OCI-LY7 (cell line): ENCODE data around the gene SIPA1L3. TPM values are rescaled to one million over a fixed set of nuclear protein-coding genes. Genes with fewer than 3 reads are reported as not detected.

ENCODE experiments used
- BruUV-seq: library from RNA; stranded (reverse); fragments of 400-500 nt; replicated peaks from 2 replicates; lab custom pipeline; 2021; lab: Mats Ljungman, UMichigan
- CTCF ChIA-PET: fragments of 300-600 bp; sonication (Branson Sonifier 250); formaldehyde crosslinking; loops from one replicate; lab custom pipeline; 2022; ENCODE audit warnings: antibody characterized with exemption; ENCODE audit not compliant: unreplicated experiment; lab: Charles Lee
- POLR2A ChIA-PET: fragments of 300-600 bp; sonication (Branson Sonifier 250); formaldehyde crosslinking; loops from one replicate; lab custom pipeline; 2022; ENCODE audit warnings: antibody characterized with exemption; lab: Charles Lee
- DNase-seq: peaks from one replicate; pipeline ENCODE4 v3.0.0-alpha.2; 2015; ENCODE audit warnings: low spot score
- H2AFZ ChIP-seq: fragments of 200-600 bp; sonication (generic), shearing (Covaris generic); 2 replicates; pipeline ENCODE4 v1.6.1; 2014; ENCODE audit warnings: mild to moderate bottlenecking, antibody characterized with exemption, low read length, moderate library complexity
- H3K27ac ChIP-seq: fragments of 200-600 bp; sonication (generic); 2 replicates; pipeline ENCODE4 v1.5.1; 2014; ENCODE audit warnings: mixed run types, low read depth, mild to moderate bottlenecking, moderate library complexity, low read length, inconsistent platforms; ENCODE audit not compliant: poor library complexity, severe bottlenecking
- H3K36me3 ChIP-seq: fragments of 200-600 bp; sonication (generic); 2 replicates; pipeline ENCODE4 v1.6.1; 2014; ENCODE audit warnings: mild to moderate bottlenecking, antibody characterized with exemption, low read length, moderate library complexity, mixed read lengths; ENCODE audit not compliant: insufficient read depth
- H3K4me1 ChIP-seq: fragments of 200-600 bp; sonication (generic); 2 replicates; pipeline ENCODE4 v1.5.1; 2014; ENCODE audit warnings: mild to moderate bottlenecking, low read length; ENCODE audit not compliant: insufficient read depth, poor library complexity, severe bottlenecking
- H3K4me2 ChIP-seq: fragments of 200-600 bp; sonication (generic); 2 replicates; pipeline ENCODE4 v1.6.1; 2014; ENCODE audit warnings: mild to moderate bottlenecking, low read length
- H3K4me3 ChIP-seq: fragments of 200-600 bp; sonication (generic); 2 replicates; pipeline ENCODE4 v1.5.1; 2014; ENCODE audit warnings: mild to moderate bottlenecking, low read depth, low read length; ENCODE audit not compliant: poor library complexity, severe bottlenecking
- H3K79me2 ChIP-seq: fragments of 200-600 bp; sonication (generic); 2 replicates; pipeline ENCODE4 v1.6.1; 2016; ENCODE audit warnings: low read depth, mild to moderate bottlenecking, low read length, moderate library complexity, mixed read lengths; ENCODE audit not compliant: insufficient read depth
- H3K9me2 ChIP-seq: fragments of 200-600 bp; sonication (generic); 2 replicates; pipeline ENCODE4 v1.6.1; 2016; ENCODE audit warnings: mild to moderate bottlenecking, low read length, mixed read lengths; ENCODE audit not compliant: insufficient read depth
- H3K9me3 ChIP-seq: fragments of 200-600 bp; sonication (generic); 2 replicates; pipeline ENCODE4 v1.6.1; 2014; ENCODE audit warnings: mild to moderate bottlenecking, mixed run types, low read length, mixed read lengths
- H4K20me1 ChIP-seq: fragments of 200-600 bp; sonication (generic); 2 replicates; pipeline ENCODE4 v1.6.1; 2014; ENCODE audit warnings: mild to moderate bottlenecking, antibody characterized with exemption, low read length, moderate library complexity, mixed read lengths; ENCODE audit not compliant: insufficient read depth
- CTCF ChIP-seq: fragments of 200-600 bp; sonication (generic); conservative IDR thresholded peaks from 2 replicates; pipeline ENCODE4 v1.5.1; 2014; ENCODE audit warnings: mild to moderate bottlenecking, antibody characterized with exemption, low read length, moderate library complexity, mixed read lengths
- EZH2phosphoT487 ChIP-seq: fragments of 200-600 bp; sonication (generic); IDR thresholded peaks from 2 replicates; pipeline ENCODE4 v1.6.1; 2018; ENCODE audit warnings: low read depth, borderline replicate concordance, mild to moderate bottlenecking, mixed run types, antibody characterized with exemption, low read length, moderate library complexity, mixed read lengths
- intact Hi-C: fragments of 100-400 bp; cut with micrococcal nuclease; formaldehyde crosslinking; loops from one replicate; pipeline ENCODE4 v1.10.0; 2022; ENCODE audit not compliant: unreplicated experiment
- total RNA-seq, 2 experiments: library from RNA; depleted of rRNA in 1 of 2; stranded (reverse); fragments of >200 nt in 1 of 2; shearing (Covaris generic) in 1 of 2; gene quantifications; 2 replicates each; pipeline ENCODE4 v1.2.3, GENCODE V29; 2014 to 2022

The SIPA1L3 gene
- total RNA-seq, 2 experiments from 2014 or later = 21.2 to 84.4 TPM

GRCh38 chr19:37935341-37935740 lies 28.3 kb downstream of the SIPA1L3 start:
- Histone ChIP-seq H3K36me3 (peaks cover 59% of the 10 kb centered on the region), H3K4me3 (no peak overlapping the region), H3K9me2 (no peaks in the 10 kb centered on the region), H3K4me1 (peaks cover 36% of the 10 kb centered on the region), H3K9me3 (peaks cover 32% of the 10 kb centered on the region; the same call in 1 of the 2 replicates), H3K27ac (no peak overlapping the region), H3K4me2 (no peak overlapping the region), H3K79me2 (peaks cover 64% of the 10 kb centered on the region), H4K20me1 (no peaks in the 10 kb centered on the region), H2AFZ (no peak overlapping the region)
- DNase-seq = no peak
- POLR2A ChIA-PET = no interaction called here
- TSS peak; percentile 12 for BruUV-seq
- TF ChIP-seq CTCF (no peak), EZH2phosphoT487 (no peak)
- CTCF ChIA-PET = no interaction called here
- intact Hi-C loops = no loop called here

GRCh38 chr19:37936166-37936565 lies 29.2 kb downstream of the SIPA1L3 start:
- no peak overlapping the region for H3K4me3 ChIP-seq
- H3K4me2 ChIP-seq = no peak overlapping the region
- ChIA-PET POLR2A (no interaction called here), CTCF (no interaction called here)
- TF ChIP-seq EZH2phosphoT487 = no peak
- TF ChIP-seq CTCF = no peak
- H2AFZ ChIP-seq = no peak overlapping the region
- no peaks in the 10 kb centered on the region for H4K20me1 ChIP-seq
- peaks cover 32% of the 10 kb centered on the region; the same call in 1 of the 2 replicates for H3K9me3 ChIP-seq
- H3K36me3 ChIP-seq = peaks cover 54% of the 10 kb centered on the region
- no peak overlapping the region for H3K27ac ChIP-seq
- no peaks in the 10 kb centered on the region for H3K9me2 ChIP-seq
- no peak for DNase-seq
- intact Hi-C loops = no loop called here
- H3K4me1 ChIP-seq = peaks cover 28% of the 10 kb centered on the region
- H3K79me2 ChIP-seq = peaks cover 56% of the 10 kb centered on the region; the same call in 1 of the 2 replicates
- BruUV-seq = no TSS peak

GRCh38 chr19:37936886-37937285 lies 29.9 kb downstream of the SIPA1L3 start:
- no peak for TF ChIP-seq EZH2phosphoT487
- no peak for TF ChIP-seq CTCF
- CTCF ChIA-PET = no interaction called here
- Histone ChIP-seq H3K4me3 (no peak overlapping the region), H3K9me3 (peaks cover 32% of the 10 kb centered on the region; the same call in 1 of the 2 replicates), H4K20me1 (no peaks in the 10 kb centered on the region), H3K27ac (no peak overlapping the region), H3K4me2 (no peak overlapping the region), H2AFZ (no peak overlapping the region), H3K79me2 (peaks cover 49% of the 10 kb centered on the region; the same call in 1 of the 2 replicates), H3K4me1 (peaks cover 21% of the 10 kb centered on the region), H3K9me2 (no peaks in the 10 kb centered on the region), H3K36me3 (peaks cover 54% of the 10 kb centered on the region)
- BruUV-seq = no TSS peak
- intact Hi-C loops = no loop called here
- no peak for DNase-seq
- POLR2A ChIA-PET = interaction anchor here (0.6 kb wide), 1 partner anchor 32 kb away, joined by 8 read pairs; no protein-coding TSS in a partner anchor
